Placental pericyte (primary cell): ENCODE results near the gene RAD17. TPM values are rescaled to one million over a fixed set of nuclear protein-coding genes. Genes with fewer than 3 reads are reported as not detected.

Experiments used
- total RNA-seq: library from RNA; depleted of rRNA; stranded (reverse); fragments of >200 nt; gene quantifications from 2 replicates; pipeline ENCODE4 v1.2.3, GENCODE V29; 2012

RAD17 gene
- total RNA-seq: 20.1 and 23.2 TPM in 2 replicates

GRCh38 chr5:69369340-69370121, at the start of gene RAD17, which contains the start of the genes AK6 and TAF9:
TSS of gene RAD17 (plus strand) at chr5:69369818. CDS start at chr5:69372209, 2,391 bp downstream.
TSS of gene AK6 (minus strand) at chr5:69369520. CDS start at chr5:69369490, 30 bp downstream.
TSS of gene TAF9 (minus strand) at chr5:69369520. CDS start at chr5:69365737, 3,783 bp downstream.

GRCh38 chr5:69414885-69415583, 45.4 kb downstream of the RAD17 start, which contains the start of gene MARVELD2:
TSS of gene MARVELD2 (plus strand) at chr5:69415116. CDS start at chr5:69419386, 4,270 bp downstream.

Other genes starting within 250 kb of the RAD17 start
- 14.2 and 218 TPM in 2 replicates for gene CCNB1, start 202.7 kb upstream of the RAD17 start, total RNA-seq
- gene CENPH, start 180.2 kb upstream of the RAD17 start, total RNA-seq: 3.3 and 13.0 TPM in 2 replicates
- 36.8 and 44.2 TPM in 2 replicates for gene CDK7, start 134.9 kb upstream of the RAD17 start, total RNA-seq
- gene CCDC125, start 37.0 kb upstream of the RAD17 start, total RNA-seq: 1.5 and 3.0 TPM in 2 replicates
- gene AK6, start 298 bp upstream of the RAD17 start, total RNA-seq: 17.6 and 25.4 TPM in 2 replicates
- 64.9 and 79.7 TPM in 2 replicates for gene TAF9, start 298 bp upstream of the RAD17 start, total RNA-seq
- gene MARVELD2, start 45.3 kb downstream of the RAD17 start, total RNA-seq: 1.0 and 1.1 TPM in 2 replicates
- gene OCLN, start 123.0 kb downstream of the RAD17 start, total RNA-seq: 1.1 and 1.3 TPM in 2 replicates
- gene GTF2H2C, start 190.4 kb downstream of the RAD17 start, total RNA-seq: 26.9 and 43.1 TPM in 2 replicates